ENCODE data around the gene CALN1. TPM values are rescaled to one million over a fixed set of nuclear protein-coding genes. Genes with fewer than 3 reads are reported as not detected.

Gene CALN1
- total and polyA plus RNA-seq, 2 of the 8 experiments (the other 6 are each of a cell fraction or from before 2014, with no cell fraction given) = 6.4 to 15.2 TPM

GRCh38 chr7:71883415-71883814 is 528.7 kb downstream of the CALN1 start:
- Histone ChIP-seq H4K8ac (ENCODE audit: extremely low read depth, insufficient read depth, low read length) (no peak overlapping the region), H2BK12ac (ENCODE audit: low read depth, low read length) (no peak overlapping the region), H2BK15ac (ENCODE audit: low read length) (no peak overlapping the region), H4K20me1 (replicated peaks in 1 of 2; ENCODE audit: control insufficient read depth in 1 of 2, insufficient read depth in 2 of 2, low read length in 2 of 2) (no peaks in the 10 kb centered on the region), H3K23ac (ENCODE audit: insufficient read length) (no peak overlapping the region), H4K91ac (replicated peaks; ENCODE audit: insufficient read length, low read length) (no peak overlapping the region), H3K23me2 (ENCODE audit: low read depth, low read length) (no peaks in the 10 kb centered on the region; the same call in 1 of the 2 replicates), H4K5ac (ENCODE audit: insufficient read length, low read depth, low read length) (no peak overlapping the region), H2BK120ac (replicated peaks; ENCODE audit: low read depth, low read length) (no peak overlapping the region), H3K4me1 (replicated peaks in 1 of 4; ENCODE audit: control insufficient read depth in 3 of 4, insufficient read depth in 4 of 4, low read length in 3 of 4) (no peaks in the 10 kb centered on the region), H3K9ac (replicated peaks in 1 of 4; ENCODE audit: extremely low read depth in 1 of 4, low read depth in 3 of 4, low read length in 3 of 4) (no peak overlapping the region), H3K27me3 (replicated peaks in 1 of 4; ENCODE audit: control insufficient read depth in 3 of 4, extremely low read depth in 1 of 4, insufficient read depth in 3 of 4, low read length in 3 of 4) (no peaks in the 10 kb centered on the region), H2BK20ac (ENCODE audit: low read length) (no peak overlapping the region), H3K79me1 (ENCODE audit: low read depth, low read length) (no peaks in the 10 kb centered on the region), H3K4me2 (ENCODE audit: insufficient read depth in 1 of 2, low read depth in 2 of 2, low read length in 2 of 2) (no peak overlapping the region), H3K4me3 (ENCODE audit: extremely low read depth in 1 of 4, insufficient read depth in 2 of 4, low read depth in 3 of 4, low read length in 4 of 4) (no peak overlapping the region), H3K56ac (replicated peaks; ENCODE audit: insufficient read length, low read depth, low read length) (no peak overlapping the region), H3K36me3 (ENCODE audit: control insufficient read depth in 2 of 4, insufficient read depth in 4 of 4, low read length in 3 of 4) (no peaks in the 10 kb centered on the region), H3K79me2 (ENCODE audit: control insufficient read depth in 1 of 2, insufficient read depth in 2 of 2, low read length in 2 of 2) (no peaks in the 10 kb centered on the region), H3K14ac (ENCODE audit: insufficient read length) (no peak overlapping the region), H2BK5ac (ENCODE audit: low read depth, low read length) (no peak overlapping the region), H3K27ac (ENCODE audit: low read depth, low read length) (no peak overlapping the region), H3K18ac (ENCODE audit: extremely low read depth, low read length) (no peak overlapping the region), H3K9me3 (ENCODE audit: insufficient read depth in 2 of 2, low read depth in 1 of 2, low read length in 1 of 2) (no peaks in the 10 kb centered on the region), H2AK5ac (ENCODE audit: low read depth, low read length) (no peak overlapping the region), H2AFZ (ENCODE audit: low read length) (no peak overlapping the region), H3K4ac (replicated peaks; ENCODE audit: insufficient read length, low read depth, low read length) (no peak overlapping the region)
- DNase-seq (ENCODE audit: low read depth in 1 of 2, low spot score in 2 of 2) (no peak), FAIRE-seq (no peak)
- TF ChIP-seq SUZ12 (IDR thresholded peaks at IDR 0.05; ENCODE audit: low read length) (no peak), ZNF274 (IDR thresholded peaks at IDR 0.05; ENCODE audit: borderline replicate concordance, extremely low read depth, low read length) (no peak), CBX5 (IDR thresholded peaks at IDR 0.05; ENCODE audit: low read depth, low read length) (no peak), KDM5A (IDR thresholded peaks at IDR 0.05; ENCODE audit: low read length) (no peak), SIRT6 (IDR thresholded peaks at IDR 0.05; ENCODE audit: low read length) (no peak), TAF7 (optimal IDR thresholded peaks at IDR 0.05; ENCODE audit: borderline replicate concordance, low read depth, low read length) (no peak), SIN3A (conservative IDR thresholded peaks at IDR 0.05 in 1 of 2, IDR thresholded peaks at IDR 0.05 in 1 of 2; ENCODE audit: low read depth in 1 of 2, low read length in 2 of 2) (no peak), FOSL1 (IDR thresholded peaks at IDR 0.05; ENCODE audit: insufficient read depth, low read depth, low read length) (no peak), EP300 (IDR thresholded peaks at IDR 0.05; ENCODE audit: borderline replicate concordance in 1 of 2, low read depth in 2 of 2, low read length in 2 of 2) (no peak), SRF (IDR thresholded peaks at IDR 0.05; ENCODE audit: low read depth, low read length) (no peak), POLR2A (IDR thresholded peaks at IDR 0.05; ENCODE audit: control extremely low read depth in 1 of 2, low read depth in 2 of 2, low read length in 2 of 2) (no peak), PHF8 (conservative IDR thresholded peaks at IDR 0.05; ENCODE audit: low read depth, low read length) (no peak)
- ChIA-PET CTCF (ENCODE audit: partially characterized antibody) (no interaction called here), POLR2A (ENCODE audit: partially characterized antibody) (no interaction called here)
- 85% methylated on average over 5 of the region's 5 CpGs; no CpG with 5 or more reads in 1 of the 2 experiments for WGBS, 2 experiments (ENCODE audit: extremely low coverage in 1 of 2, insufficient coverage in 1 of 2, insufficient read length in 1 of 2, insufficient replicate concordance in 2 of 2, low coverage in 1 of 2, low lambda C conversion rate in 2 of 2, missing lambda C conversion rate in 1 of 2)

Data from H1 (cell line).